GM19395 (cell line): ENCODE measurements around the gene CABCOCO1.

ENCODE experiments used
- ATAC-seq: cut with Tn5 transposase; IDR thresholded peaks from one replicate; pipeline ENCODE4 v1.9.1; 2021; ENCODE audit warnings: mild to moderate bottlenecking, moderate library complexity; ENCODE audit not compliant: unreplicated experiment

Gene CABCOCO1

DNA sequence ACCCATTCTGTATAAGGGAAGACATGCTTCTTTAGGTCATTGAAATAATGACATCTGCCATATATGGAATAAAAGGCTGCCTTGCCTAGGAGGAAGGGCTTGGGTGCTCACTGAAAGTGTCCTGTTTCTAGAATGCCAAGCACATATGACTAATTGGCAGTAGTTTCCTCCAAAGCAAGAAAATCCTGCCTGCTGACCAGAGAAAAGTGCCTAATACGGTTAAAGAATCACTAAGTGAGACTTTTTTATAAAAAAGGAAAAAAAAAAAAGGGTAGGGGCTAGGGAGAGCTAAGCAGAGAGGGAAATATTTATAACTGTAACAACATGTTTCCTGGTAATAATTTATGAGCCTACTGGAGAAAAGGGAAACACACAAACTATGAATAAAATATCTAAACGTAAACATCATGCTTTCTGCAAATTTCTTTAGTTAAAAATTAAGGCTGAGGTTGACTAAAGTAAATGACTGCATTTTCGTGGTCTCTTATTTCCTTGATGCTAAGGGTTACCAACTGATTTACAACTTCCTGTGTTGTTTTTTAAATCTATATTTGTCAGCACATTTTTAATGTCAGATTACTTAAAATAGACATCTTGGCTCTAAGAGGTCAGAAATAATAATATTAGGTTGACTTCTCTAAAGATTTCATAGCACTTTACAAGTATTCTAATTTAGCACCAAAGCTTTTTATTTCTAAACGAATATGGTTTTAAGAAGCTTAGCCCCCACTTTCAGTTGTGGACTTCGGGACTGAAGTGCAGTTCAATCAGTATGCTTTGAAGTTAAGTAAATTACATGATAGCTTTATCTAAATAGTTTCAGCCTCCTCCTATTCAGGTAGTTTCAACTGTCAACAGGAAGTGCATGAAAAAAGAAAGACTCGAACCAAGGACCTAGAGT, 89.6 kb downstream of the CABCOCO1 start:
- peak; percentile 59 for ATAC-seq

DNA sequence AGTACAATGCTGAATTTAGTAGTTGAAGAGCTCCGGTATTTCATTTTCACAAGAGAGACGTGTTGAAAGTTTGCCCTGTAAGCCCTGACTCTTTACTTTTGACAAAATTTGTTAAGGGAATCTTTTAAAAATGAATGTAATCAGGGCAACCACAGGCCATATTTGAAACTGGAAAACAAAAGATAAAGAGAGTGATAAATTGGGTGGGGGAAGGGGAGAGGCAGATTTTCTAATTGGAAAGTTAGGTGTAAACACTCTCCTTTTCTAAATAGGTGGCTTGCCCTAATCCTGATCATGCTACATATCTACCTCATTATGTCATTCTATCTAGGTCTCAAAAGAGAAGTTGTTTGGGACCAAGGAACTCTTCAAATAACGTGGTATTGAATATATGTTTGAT, 90.7 kb downstream of the CABCOCO1 start:
- no peak for ATAC-seq

DNA sequence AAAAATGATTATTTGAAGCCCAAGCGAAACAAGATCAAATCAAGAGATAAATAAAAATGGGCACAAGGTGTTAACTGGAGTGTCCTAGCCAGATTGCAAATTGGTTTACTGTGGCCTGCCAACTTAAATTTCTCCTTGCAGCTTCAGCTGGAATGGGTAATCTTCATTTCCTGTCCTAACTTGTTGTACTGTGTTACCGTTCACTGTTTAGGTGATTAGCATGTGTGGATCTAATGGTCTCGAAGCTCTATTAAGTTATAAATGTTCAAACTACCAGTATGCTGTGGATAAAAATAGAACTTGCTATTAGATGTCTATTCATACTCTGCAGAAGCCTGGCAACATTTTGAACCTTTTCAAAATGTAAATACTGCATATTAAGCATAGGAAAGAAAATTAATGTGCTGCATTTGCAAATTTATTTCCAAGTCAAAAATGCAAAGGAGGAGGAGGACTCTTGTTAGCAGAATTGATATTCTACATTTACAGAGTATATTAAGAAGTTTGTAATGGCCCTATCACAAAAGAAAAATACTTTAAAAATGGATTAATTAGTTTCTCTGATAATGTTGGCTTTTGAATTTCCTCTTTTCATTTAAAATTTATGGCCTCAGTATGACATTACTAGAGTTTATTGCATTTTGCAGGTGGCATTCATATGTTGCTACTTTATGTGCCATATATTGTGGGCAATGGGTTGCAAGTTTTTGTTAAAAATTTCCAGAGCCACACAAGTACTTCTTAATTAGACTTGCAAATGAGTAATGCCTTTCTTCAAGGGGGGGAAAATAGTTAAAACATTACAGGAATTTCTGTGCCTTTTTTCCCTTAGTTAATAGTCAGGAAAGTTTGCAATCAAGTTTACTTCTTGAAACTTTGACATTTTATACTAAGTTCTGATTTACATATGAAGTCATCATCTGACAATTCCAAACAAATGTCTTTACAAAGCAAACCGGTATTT, 92.1 kb downstream of the CABCOCO1 start:
- no peak for ATAC-seq

DNA sequence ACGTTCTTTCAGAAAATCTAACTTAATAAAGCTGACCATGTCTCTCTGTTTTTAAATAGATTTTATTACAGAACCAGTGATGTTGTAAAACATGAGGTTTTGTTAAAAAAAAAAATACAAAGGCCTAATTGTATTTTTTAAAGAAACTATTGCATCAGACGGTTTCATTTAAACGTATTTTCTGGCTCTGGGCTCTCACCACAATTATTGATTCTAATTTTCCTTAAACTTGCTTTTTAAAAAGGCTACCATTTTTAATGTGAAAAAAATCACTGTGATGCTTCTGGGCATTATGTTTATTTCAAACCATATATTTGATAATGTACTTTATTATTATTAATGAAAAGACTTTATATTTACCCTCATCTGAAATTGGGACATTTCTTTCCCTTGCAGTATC, 94.3 kb downstream of the CABCOCO1 start:
- ATAC-seq = no peak

DNA sequence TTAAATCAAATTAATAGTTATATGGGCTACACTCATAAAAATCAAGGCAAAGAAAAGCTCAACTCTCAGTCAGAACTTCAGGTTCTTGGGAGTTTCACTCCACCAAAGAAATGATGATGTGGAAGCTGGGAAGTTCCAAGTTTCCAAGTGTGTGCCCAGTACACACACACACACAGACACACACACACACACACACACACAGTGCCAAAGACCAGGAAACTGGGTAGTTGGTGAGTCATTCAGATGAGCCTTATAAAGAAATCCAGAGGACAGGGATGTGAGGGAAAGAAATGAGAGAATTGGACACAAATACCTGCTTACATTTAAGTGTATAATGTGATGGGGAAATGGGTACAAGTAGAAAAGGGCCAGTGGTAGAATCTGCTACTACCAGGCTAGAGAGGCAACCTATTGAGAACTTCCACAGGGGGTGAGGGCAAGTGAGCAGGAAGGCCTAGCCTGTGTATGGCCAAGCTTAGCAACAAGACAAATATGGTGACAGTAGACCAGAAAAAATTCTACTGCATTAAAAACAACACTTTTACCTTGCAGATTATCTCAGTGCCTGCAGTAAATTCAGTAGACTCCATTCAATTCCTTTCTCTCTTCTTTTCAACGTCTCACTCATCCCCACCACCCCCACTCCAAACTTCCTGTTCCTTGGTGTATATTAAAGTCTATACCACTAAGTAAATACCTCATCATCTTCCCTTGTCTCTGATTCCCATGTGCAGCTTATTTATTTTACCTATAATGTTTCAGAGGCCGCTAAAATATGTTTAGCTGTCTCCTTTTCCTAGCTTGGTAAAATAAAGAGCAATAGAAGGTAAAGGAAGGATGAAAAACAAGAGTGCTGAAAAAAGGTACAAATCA, 95.0 kb downstream of the CABCOCO1 start:
- ATAC-seq = no peak

DNA sequence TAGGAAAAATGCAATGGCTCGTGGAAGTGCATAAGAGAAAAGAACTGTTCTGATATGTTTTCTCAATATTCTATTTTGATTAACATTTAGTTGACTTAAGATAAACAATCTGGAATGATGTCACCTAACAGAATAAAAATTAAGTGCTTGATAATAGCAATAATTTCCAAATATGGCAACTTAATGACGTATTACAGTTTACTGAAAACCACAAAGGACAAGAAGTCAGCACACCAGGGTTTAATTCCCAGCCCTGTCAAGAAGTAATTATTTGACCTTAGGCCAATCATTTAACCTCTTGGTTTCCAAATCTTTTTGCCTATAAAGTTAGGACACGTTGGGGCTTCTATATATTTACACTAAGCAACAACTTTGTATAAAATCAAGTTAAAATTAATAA, 95.7 kb downstream of the CABCOCO1 start:
- no peak for ATAC-seq

DNA sequence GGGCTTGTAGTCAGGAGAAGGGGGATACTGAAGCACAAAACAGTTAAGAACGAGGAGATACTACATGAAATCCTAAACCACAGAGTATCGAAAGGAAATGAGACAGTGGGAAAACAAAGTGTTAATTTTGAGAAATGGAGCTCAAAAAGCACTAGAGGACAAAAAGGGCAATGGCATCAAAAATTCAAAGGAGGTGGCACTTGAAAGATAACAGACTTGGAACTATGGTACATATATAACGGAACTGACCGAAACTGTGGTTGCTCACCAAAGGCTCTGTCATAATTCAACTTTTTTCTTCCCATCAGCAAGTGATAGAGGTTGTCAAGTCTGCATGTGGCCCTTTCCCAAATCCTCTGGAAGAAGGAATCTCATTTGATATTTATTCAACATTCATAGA, 97.0 kb downstream of the CABCOCO1 start:
- ATAC-seq = no peak

DNA sequence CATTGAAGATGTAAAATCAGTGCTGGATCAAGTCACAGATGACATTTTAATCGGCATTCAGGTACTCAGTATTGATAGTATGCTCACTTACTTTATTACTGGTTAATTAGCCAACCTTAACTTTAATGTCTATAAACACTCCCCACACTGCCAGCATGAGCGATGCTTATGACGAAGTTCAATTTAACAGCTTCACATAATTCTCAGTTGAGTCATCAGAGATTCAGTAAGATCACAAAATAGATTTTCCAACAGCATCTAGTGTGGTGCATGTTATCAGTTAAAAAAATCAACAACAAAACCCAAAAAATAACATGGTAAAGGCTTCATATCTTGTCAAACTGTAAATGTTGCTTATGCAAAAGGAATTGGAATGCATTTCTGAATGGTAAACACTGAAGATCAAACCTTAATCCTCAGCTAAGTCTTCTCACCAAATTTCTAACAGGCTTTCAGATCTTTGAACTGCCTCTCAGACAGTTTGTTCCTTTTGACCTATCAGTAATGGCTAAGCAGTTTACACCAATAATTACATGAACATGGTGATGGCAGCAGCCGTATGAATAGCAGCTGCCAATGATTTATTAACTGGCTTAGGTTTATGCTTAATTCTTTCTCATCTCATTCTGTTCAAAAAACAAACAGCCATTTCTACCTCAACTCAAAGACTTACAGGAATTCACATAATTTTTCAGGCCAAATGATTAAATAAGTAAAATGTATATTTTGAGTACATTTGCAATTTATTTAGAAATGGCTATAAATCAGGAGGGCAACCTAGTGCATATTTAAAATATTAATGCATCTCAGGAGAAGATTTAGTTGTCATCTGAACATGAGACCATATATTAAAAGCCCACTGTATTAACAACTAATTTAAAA, 98.5 kb downstream of the CABCOCO1 start:
- ATAC-seq = no peak

DNA sequence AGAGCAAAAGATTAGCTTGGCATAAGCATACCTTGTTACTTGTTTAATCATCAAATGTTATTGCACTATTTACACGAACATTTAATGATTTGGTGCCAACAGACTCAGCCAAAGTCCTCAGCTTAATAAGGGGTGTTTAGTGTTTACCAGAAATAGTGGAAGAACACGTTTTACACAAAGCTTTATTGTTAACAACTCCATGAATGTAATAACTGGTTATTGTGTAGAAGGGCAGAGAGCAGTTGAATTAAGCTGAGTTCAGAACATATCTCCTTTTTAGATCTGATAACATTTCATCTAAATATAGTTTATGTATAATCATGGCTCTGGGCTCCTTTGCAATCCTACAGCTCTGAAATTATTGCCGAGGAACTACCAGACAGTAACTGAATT, 99.1 kb downstream of the CABCOCO1 start:
- ATAC-seq = no peak

DNA sequence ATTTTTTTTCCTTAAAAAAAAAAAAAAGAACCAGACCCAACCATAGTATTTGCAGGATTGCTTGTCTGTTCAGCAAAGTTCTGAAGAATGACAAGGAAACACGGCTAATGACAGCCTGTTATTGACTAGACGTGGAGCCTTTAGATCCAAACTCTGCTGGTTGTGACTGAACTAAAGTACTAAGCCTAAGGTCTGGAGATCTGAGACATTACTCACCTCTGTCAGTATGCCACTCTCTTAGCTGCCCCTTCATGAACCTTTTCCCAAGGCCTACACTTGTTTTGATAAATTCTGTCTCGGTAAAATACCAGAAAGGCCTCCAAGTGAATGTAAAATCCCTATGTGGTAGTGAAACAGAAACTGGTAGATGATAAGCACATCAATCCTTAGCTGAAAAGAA, 101.0 kb downstream of the CABCOCO1 start:
- no peak for ATAC-seq

DNA sequence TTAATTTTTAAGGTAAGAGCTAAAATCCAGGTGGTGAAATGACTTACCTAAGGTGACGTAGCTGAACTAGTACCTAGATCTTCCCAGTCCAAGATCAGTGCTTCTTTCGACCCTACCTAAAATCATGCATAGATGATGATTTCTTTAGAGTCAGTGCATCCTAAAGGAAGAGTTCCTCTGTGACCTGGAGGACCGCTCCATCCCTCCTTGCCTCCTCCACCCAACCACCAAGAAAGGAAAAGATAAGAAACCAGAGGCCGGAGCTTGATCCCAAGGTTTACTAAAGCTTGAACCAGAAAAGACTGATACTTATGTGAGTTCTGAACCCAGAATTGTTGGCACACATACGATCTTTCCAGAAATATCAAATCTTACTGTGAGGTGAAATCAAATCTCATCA, 101.8 kb downstream of the CABCOCO1 start:
- ATAC-seq = no peak

DNA sequence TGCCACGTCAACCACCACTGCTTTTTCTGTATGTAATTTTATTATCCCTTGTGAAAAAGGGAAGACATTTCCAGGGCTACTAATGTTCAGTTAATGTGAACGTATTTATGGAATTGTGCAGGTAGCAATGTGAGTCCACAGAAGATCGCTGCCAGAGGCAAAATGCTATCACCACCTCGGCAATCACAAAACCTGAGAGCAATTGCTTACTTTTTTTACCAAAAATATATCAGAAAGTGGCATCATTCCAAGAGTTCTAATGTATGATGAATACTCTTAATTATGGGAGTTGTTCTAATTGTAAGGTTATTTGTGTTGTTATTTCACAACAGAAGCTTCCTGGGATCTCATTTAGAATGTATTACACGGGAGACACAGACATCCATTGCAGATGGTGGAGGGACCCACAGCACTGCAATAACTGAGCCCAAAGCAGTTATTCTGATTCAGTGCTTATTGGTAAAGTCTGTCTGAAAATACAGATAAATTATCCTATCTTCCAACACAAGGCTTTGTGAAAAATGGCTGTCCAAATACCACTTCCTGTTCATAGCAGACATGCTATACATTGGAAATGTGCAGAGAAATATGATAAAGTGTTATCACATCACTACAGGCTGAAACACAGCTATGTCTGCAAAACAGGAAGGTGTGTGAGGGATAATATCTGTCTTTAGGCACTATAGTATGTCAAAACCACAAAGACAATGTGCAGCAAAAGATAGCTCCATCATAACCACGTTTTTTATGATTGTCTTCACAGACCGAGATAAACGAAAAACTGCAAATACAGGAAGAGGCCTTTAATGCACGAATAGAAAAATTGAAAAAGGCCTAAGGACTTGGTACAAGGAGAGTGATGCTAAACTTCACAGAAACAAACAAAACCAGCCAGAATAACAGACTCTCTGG, 102.7 kb downstream of the CABCOCO1 start:
- no peak for ATAC-seq

DNA sequence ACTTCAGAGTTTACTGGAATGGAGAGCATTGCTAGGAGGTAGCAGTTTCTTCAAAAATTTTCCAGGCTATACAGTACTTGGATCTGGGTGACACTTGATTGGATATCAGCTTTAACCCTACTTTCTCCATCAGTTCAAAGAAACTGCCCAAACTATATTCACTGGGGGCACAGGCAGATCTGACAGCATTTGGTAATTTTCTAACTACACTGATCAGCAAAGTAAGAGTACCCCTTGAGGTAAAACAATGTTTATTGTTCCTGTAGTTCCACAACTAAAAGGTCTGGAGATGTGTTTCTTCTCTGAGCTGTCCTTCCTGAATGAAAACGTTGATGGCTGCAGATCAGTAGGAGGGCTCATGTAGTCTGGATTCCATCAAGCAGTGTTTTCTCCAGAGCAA, 104.2 kb downstream of the CABCOCO1 start:
- ATAC-seq = no peak

DNA sequence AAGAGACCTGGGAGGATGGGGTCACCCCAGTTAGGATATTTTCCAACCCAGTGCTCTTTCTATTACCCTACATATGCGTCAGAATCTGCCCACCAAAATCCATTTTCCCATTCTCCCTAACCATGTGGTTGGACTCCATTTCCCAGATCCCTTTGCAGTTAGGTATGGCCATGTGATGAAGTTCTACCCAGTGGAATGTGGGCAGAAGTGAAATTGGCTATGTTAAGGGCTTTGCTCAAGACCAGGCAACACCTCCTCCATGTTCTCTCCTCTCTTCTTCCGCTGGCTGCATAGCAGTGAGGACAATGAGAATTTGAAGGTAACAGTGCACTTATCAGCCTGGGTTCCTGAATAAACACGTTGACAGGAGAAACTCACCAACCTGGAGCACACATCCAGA, 111.3 kb downstream of the CABCOCO1 start:
- no peak for ATAC-seq

DNA sequence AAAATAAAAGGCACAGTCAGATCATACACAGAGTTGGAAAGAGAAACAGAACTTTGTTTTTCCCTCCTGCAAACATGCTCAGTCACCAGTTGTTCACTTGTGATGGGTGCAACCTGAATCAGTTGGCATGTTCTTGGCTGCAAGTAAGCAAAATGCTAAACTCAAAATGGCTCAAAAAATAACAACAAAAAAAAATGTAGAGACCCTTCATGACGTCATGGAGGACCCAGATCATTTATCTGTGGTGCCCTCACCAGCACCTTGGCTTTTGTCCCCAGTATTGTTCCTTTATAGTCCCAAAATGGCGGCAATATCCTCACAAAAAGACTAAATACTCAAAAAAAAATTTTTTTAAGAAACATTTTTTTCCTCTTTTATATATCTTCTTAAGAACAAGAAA, 112.4 kb downstream of the CABCOCO1 start:
- ATAC-seq = no peak

DNA sequence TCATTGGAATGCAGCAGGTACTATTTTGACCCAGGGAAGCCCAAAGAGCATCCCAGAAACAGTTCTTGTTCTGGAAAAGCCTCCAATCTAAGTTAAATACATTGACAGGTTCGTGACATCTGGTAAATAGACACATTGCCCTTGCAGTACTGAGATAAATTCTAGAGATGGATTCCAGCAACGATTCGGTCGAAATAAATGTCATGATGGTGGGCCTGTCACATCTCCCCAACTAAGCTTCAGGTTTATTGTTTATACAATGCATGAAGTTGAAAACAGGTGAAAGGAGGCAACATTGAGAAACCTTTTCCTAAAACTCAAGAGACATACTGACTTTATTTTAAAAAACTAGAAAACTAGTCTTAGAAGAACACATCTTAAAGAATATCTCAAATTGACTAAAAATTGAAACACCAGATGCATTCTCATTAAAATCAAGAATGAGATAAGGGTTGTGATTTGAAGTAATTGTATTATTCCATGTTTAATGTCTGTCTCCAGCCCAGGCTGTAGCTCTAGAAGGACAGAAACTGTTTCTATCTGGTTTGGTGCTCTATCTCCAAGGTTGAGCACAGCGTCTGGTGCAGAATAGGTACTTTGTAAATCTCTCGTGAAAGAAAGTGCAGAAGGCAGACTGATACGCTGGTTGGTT, 114.0 kb downstream of the CABCOCO1 start:
- no peak for ATAC-seq

DNA sequence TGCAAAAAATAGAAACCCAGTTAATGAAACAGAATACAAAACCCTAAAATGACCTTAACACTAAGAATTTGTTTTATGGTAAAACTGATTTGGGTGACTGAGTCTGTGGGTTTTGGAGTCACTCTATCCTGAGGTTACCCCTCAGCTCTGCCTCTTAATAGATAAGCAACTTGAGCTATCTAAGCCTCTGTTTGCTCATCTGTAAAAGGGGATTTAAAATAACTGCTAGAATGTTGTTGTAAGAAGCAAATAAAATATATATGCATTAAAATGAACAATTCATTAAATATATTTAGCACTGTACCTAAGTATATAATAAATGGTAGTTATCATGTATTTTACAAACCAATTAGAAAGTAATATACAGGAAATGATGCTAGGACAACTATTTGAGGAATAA, 115.4 kb downstream of the CABCOCO1 start:
- ATAC-seq = no peak

DNA sequence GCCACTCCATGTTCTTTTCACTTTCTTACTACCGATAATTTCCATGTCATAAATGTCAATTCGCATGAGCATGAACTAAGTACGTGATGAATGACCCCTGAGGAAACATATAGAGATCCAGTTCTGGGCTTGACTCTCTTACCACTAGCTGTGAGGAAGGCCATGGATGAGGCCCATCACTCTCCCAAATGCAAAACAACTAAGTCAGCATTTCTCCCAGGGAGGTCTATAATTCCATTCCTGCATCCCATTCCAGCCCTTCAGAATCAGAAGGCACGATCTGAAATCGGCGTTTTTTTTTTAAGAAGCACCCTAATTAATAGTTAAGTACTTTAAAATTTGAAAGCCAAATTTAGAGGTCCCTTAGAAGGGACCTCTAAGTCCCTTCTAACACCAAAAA, 116.5 kb downstream of the CABCOCO1 start:
- no peak for ATAC-seq
